ENCODE measurements around the gene DDX11.
"Not testable (repeated sequence)": the region's sequence is repeated elsewhere in the genome, so short reads cannot be mapped to it uniquely, and the experiment has no call there.

The DDX11 gene

GRCh38 chr12:31073527-31074332 lies at the start of gene DDX11:
Gene DDX11 (plus strand): TSS chr12:31073860. CDS start chr12:31078394, 4,534 bp downstream.
- DNase-seq (ENCODE audit: low read depth): peak; percentile 88

GRCh38 chr12:31026202-31026601 lies 47.5 kb upstream of the DDX11 start:
- DNase-seq (ENCODE audit: low read depth): no peak

GRCh38 chr12:31027006-31027405 lies 46.7 kb upstream of the DDX11 start:
- DNase-seq (ENCODE audit: low read depth): not testable (repeated sequence)

DNA sequence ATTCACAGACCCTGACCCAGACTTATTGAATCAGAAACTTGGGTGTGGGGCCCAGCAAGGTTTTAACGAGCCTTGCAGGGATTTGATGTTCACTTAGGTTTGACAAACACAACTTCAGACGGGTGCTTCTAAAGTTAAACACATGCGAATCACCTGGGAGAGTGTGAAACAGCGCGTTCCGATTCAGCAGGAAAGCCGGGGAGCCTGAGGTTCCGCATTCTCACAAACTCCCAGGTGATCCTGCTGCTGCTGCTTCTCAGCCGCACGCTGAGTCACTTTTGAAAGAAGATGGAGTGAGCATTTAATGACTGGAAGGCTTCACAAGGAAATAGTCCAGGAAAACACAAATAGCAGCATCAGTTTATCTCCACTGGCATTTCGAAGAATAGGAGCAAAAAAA lies 44.2 kb upstream of the DDX11 start:
- no peak for DNase-seq (ENCODE audit: low read depth)

- no peak for DNase-seq (ENCODE audit: low read depth)
Observed at GRCh38 chr12:31029916-31030562, 43.6 kb upstream of the DDX11 start.

- no peak for DNase-seq (ENCODE audit: low read depth)
Observed at GRCh38 chr12:31031951-31032335, 41.7 kb upstream of the DDX11 start.

DNA sequence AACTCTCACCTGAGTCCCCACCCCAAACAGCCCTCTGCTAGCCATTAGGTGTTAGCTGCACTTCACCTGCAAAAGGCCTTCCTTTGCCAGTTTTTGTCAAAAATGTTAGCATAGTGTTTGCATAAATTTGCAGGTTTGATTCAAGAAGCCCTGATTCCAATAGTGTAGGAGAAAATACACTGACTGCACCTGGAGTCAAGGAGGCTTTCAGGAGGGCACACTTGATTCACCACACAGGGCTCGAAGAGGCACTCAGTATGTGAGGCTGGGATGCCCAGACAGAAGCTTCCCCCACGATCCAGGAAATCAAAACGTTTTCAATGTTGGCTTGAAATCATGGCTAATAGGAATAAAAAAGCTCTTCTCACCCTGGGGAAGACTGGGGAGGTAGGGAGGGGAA lies 40.5 kb upstream of the DDX11 start:
- no peak for DNase-seq (ENCODE audit: low read depth)

- no peak for DNase-seq (ENCODE audit: low read depth)
Observed at GRCh38 chr12:31033681-31034080, 40.0 kb upstream of the DDX11 start.

- no peak for DNase-seq (ENCODE audit: low read depth)
Observed at GRCh38 chr12:31034372-31034771, 39.3 kb upstream of the DDX11 start.

GRCh38 chr12:31035226-31035625 lies 38.4 kb upstream of the DDX11 start:
- DNase-seq (ENCODE audit: low read depth): no peak

DNA sequence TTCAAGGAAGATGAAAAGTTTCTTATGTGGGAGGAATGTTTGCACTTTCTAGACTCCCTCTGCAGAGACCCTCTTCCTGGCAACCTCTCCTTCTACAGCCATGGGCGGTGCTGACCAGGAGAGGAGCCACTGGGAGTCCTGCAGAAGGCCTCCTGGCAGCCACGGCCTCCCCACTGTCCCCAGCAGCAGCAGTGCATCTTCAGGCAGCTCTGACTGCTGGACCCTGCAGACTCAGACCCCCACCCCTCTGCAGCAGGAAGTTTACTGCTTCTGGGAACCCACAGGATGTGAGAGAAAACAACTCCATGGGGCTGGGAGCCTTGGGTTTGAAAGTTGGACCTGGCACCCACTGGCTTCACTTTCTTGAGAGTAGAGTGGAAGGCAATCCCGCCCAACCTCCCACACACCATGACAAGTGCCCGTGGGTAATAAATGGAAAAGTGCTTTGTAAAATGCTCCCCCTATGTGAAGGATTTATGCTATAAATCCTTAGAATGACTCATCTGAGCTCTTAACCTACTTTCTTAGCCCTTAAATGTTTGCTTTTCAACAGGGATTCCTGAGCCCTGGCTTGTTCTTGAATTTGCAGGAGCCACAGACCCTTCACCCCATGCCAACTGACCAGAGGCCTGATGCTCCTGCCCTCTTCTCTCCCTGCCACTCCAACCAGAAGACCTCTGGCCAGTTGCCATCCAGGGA lies 37.5 kb upstream of the DDX11 start:
- DNase-seq (ENCODE audit: low read depth): no peak

DNA sequence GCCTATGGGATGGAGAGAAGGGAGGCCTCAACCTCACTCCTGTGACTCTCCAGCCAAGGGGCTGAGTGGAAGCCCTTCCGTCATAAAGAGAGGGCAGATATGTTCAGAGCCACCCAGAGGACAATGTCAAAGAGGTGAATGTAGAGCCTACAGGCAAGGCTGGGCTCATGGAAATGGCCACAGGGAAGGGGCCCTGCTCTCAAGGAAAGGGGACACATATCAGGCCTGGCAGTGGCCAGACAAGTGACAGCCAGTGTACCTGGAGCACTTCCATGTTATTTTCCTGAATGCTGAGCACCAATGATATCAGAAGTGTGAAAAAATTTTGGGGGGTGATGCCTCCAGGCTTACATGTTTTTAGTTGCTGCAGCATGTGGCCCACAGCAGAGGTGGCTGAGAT lies 36.6 kb upstream of the DDX11 start:
- DNase-seq (ENCODE audit: low read depth): no peak

DNA sequence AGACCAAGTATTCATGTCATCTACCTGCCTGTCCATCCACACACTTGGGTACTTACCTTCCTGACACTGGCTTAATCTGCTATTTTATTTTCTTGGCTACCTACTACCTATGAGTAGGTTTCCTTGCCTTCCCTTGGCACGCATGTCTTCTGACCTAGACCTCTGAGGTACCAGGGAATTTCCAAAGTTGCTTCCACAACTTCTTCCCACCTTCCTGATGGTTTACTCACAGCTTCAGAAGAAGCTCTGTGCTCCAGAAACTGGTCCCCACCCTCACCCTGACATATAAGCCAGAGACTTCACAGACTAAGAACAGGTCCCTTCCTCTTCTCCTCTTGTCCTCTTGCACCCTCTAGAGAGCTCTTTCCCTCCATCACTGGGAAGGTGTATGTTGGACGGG lies 35.7 kb upstream of the DDX11 start:
- DNase-seq (ENCODE audit: low read depth): no peak

DNA sequence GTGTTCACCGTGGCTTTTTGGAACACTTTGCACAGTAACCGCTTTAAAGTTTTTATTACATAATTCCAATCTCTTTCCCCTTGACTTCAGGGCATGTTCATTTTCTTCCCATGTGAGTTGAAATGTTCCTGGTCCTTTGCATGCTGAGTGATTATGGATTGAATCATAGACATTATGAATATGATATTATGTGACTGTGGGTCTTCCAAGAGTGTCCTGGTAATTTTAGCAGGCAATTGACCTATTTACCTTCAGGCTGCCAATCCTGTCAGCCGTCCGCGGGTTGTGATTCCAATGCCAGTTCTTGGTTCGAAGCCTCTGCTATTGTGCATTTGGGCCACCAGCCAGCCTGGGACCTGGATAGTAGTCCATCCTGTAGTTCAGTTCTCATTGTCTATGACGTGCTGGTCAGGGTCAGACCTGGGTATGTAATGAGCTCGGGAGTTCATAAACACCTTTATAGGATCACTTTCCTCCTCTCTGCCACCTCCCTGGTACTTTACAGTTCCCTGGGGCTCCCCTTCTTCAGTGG lies 32.6 kb upstream of the DDX11 start:
- DNase-seq (ENCODE audit: low read depth): no peak

DNA sequence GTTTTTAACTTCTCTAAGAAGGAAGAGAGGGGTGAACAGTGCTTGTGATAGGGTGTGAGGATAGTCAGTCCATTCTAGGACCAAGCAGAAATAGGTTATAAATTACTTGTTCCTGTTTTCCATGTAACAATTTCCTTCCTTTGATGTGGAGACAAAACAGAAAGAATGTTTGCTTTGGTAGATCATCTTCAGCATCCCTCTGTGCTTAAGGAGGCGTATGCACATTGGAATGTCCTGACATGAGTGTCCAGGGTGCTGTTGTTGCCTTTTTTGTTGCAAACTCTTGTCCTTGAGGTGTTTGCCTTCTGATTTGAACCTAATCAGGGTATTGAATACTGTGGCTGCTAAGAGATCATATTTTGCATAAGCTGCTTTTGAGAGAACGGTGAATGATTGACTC lies 23.5 kb upstream of the DDX11 start:
- DNase-seq (ENCODE audit: low read depth): not testable (repeated sequence)

DNA sequence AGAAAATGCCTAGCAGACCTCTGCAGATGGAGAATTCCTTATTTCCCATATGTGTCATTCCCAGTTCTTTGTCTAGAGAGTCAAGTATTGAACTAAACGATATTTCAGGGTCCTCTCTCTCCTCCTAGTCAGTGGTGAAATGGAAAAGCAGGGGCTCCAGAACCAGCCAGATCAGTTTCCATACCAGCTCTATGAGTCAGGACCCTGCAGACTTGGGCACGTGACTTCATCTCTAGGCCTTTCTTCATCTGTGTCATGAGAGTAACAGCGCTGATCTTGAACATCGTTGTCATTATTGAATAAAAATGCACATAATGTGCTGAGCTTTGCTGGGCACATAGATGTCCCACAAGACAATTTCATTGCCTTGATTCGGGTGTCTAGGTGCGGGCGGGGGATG lies 23.1 kb upstream of the DDX11 start:
- DNase-seq (ENCODE audit: low read depth): not testable (repeated sequence)

DNA sequence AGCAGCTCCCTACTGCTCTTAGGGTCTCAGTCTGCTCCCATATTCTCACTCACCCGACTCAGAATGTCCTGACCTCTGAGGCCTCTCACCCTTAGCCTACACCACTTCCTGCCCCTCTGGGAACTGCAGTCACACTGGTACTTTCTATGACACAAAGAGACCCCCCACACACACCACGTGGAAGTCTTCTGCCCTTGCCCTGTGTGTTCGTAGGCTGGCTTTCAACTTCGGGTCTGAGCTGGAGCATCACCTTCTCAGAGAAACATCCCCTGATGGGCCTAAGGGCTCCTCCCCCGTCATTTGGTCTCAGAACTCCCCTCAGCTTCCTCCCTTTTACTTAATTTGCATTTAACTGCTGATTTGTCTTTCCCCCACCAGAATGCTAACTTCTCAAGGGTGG lies 22.0 kb upstream of the DDX11 start:
- DNase-seq (ENCODE audit: low read depth): not testable (repeated sequence)

GRCh38 chr12:31052121-31052520 lies 21.5 kb upstream of the DDX11 start:
- DNase-seq (ENCODE audit: low read depth): not testable (repeated sequence)

GRCh38 chr12:31052666-31053439 lies 20.8 kb upstream of the DDX11 start:
- not testable (repeated sequence) for DNase-seq (ENCODE audit: low read depth)

- not testable (repeated sequence) for DNase-seq (ENCODE audit: low read depth)
Observed at GRCh38 chr12:31053944-31054343, 19.7 kb upstream of the DDX11 start.

DNA sequence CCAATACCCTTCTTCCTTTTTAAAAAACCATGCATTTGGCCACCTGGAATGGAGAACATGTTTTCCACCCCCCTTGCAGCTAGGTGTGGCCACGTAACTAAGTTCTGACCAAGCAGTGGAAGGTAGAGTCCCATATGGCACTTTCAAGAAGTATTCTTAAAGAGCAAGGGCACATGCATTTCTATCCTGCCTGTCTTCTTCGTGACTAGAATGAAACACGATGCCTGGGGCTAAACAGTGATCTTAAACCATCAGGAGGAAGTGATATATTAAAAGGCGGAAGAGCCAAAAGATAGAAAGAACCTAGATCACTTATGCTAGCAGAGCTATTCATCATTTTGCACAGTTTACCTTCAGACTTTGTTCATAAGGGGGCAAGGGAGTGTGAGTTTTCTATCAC lies 16.0 kb upstream of the DDX11 start:
- DNase-seq (ENCODE audit: low read depth): no peak

GRCh38 chr12:31066196-31066595 lies 7.5 kb upstream of the DDX11 start:
- not testable (repeated sequence) for DNase-seq (ENCODE audit: low read depth)
